ENCODE measurements around the gene MITD1. TPM values are rescaled to one million over a fixed set of nuclear protein-coding genes. Genes with fewer than 3 reads are reported as not detected.

Gene MITD1
- total RNA-seq, 1 experiment from 2014 or later = 35.0 TPM

- no peaks in the 10 kb centered on the region for H3K9me2 ChIP-seq (ENCODE audit: insufficient read depth)
- no peak overlapping the region for H2AFZ ChIP-seq
- ChIA-PET POLR2A (ENCODE audit: unreplicated experiment) (no interaction called here), CTCF (no interaction called here)
- no peaks in the 10 kb centered on the region; the same call in 1 of the 2 replicates for H4K20me1 ChIP-seq (ENCODE audit: insufficient read depth)
- no peak overlapping the region for H3K4me2 ChIP-seq
- H3K4me1 ChIP-seq (replicated peaks; ENCODE audit: insufficient read depth) = no peaks in the 10 kb centered on the region
- no peak for TF ChIP-seq CTCF (conservative IDR thresholded peaks at IDR 0.05)
- no peak for TF ChIP-seq EZH2 (IDR thresholded peaks at IDR 0.05; ENCODE audit: low read depth)
- H3K27me3 ChIP-seq (ENCODE audit: insufficient read depth, low read depth) = no peaks in the 10 kb centered on the region
- H3K27ac ChIP-seq = no peak overlapping the region
- no TSS peak for BruUV-seq (replicated peaks)
- peaks cover 22% of the 10 kb centered on the region for H3K36me3 ChIP-seq (ENCODE audit: low read depth)
- H3K79me2 ChIP-seq (ENCODE audit: low read depth) = no peaks in the 10 kb centered on the region
- DNase-seq = no peak
- H3K9me3 ChIP-seq (ENCODE audit: insufficient read depth, low read depth) = no peaks in the 10 kb centered on the region
- H3K4me3 ChIP-seq = no peak overlapping the region
- intact Hi-C loops (cut with micrococcal nuclease; ENCODE audit: unreplicated experiment) = no loop called here
- H3F3A ChIP-seq (ENCODE audit: insufficient read depth, low read depth) = no peaks in the 10 kb centered on the region
Measured at GRCh38 chr2:99169534-99169933, 11.3 kb downstream of the MITD1 start.

GRCh38 chr2:99166218-99166617 is 14.6 kb downstream of the MITD1 start:
- ChIA-PET CTCF (no interaction called here), POLR2A (ENCODE audit: unreplicated experiment) (no interaction called here)
- Histone ChIP-seq H3K27ac (no peak overlapping the region), H3K79me2 (ENCODE audit: low read depth) (no peaks in the 10 kb centered on the region), H3K9me2 (ENCODE audit: insufficient read depth) (no peaks in the 10 kb centered on the region), H3K4me3 (no peak overlapping the region), H2AFZ (no peak overlapping the region), H3K4me1 (replicated peaks; ENCODE audit: insufficient read depth) (no peaks in the 10 kb centered on the region), H3K9me3 (ENCODE audit: insufficient read depth, low read depth) (no peaks in the 10 kb centered on the region), H3K36me3 (ENCODE audit: low read depth) (peaks cover 22% of the 10 kb centered on the region), H3K4me2 (no peak overlapping the region), H4K20me1 (ENCODE audit: insufficient read depth) (no peaks in the 10 kb centered on the region; the same call in 1 of the 2 replicates), H3K27me3 (ENCODE audit: insufficient read depth, low read depth) (no peaks in the 10 kb centered on the region), H3F3A (ENCODE audit: insufficient read depth, low read depth) (no peaks in the 10 kb centered on the region)
- intact Hi-C loops (cut with micrococcal nuclease; ENCODE audit: unreplicated experiment) = no loop called here
- DNase-seq = no peak
- TF ChIP-seq CTCF (conservative IDR thresholded peaks at IDR 0.05) (no peak), EZH2 (IDR thresholded peaks at IDR 0.05; ENCODE audit: low read depth) (no peak)
- no TSS peak for BruUV-seq (replicated peaks)

- BruUV-seq (replicated peaks) = no TSS peak
- POLR2A ChIA-PET (ENCODE audit: unreplicated experiment) = no interaction called here
- no peak overlapping the region for H2AFZ ChIP-seq
- DNase-seq = no peak
- no peak overlapping the region for H3K4me2 ChIP-seq
- peaks cover 17% of the 10 kb centered on the region for H3K79me2 ChIP-seq (ENCODE audit: low read depth)
- no peak overlapping the region for H3K4me3 ChIP-seq
- H3K27ac ChIP-seq = no peak overlapping the region
- intact Hi-C loops (cut with micrococcal nuclease; ENCODE audit: unreplicated experiment) = no loop called here
- no peaks in the 10 kb centered on the region for H4K20me1 ChIP-seq (ENCODE audit: insufficient read depth)
- H3K9me2 ChIP-seq (ENCODE audit: insufficient read depth) = no peaks in the 10 kb centered on the region
- CTCF ChIA-PET = no interaction called here
- peaks cover 8% of the 10 kb centered on the region for H3K4me1 ChIP-seq (replicated peaks; ENCODE audit: insufficient read depth)
- no peaks in the 10 kb centered on the region for H3K9me3 ChIP-seq (ENCODE audit: insufficient read depth, low read depth)
- no peaks in the 10 kb centered on the region for H3K27me3 ChIP-seq (ENCODE audit: insufficient read depth, low read depth)
- TF ChIP-seq CTCF (conservative IDR thresholded peaks at IDR 0.05) (no peak), EZH2 (IDR thresholded peaks at IDR 0.05; ENCODE audit: low read depth) (no peak)
- peaks cover 5% of the 10 kb centered on the region; the same call in 1 of the 2 replicates for H3F3A ChIP-seq (ENCODE audit: insufficient read depth, low read depth)
- H3K36me3 ChIP-seq (ENCODE audit: low read depth) = peaks cover 21% of the 10 kb centered on the region
Measured at GRCh38 chr2:99159594-99159993, 21.3 kb downstream of the MITD1 start.

All from PC-9 (cell line).